K562 (cell line): ENCODE measurements around the gene CHST2. TPM values are rescaled to one million over a fixed set of nuclear protein-coding genes. Genes with fewer than 3 reads are reported as not detected.
A peak's percentile ranks its signal among the peaks of the same experiment; 100 is the strongest.

Experiments
- ATAC-seq: fragments of 200-7000 bp; cut with Tn5 transposase; 3 replicates; pipeline ENCODE4 v1.9.1; 2020; ENCODE audit warnings: moderate library complexity
- BruUV-seq: library from RNA; stranded (reverse); fragments of 400-500 nt; replicated peaks from 2 replicates; lab custom pipeline; 2021; lab: Mats Ljungman, UMichigan
- CTCF ChIA-PET: fragments of 300-600 bp; formaldehyde crosslinking; extraction: SDS; loops from one replicate; lab custom pipeline; 2021; ENCODE audit warnings: low intra/inter-chr PET ratio; lab: Yijun Ruan, JAX
- POLR2A ChIA-PET: fragments of 300-600, 350-650 bp; sonication (Branson Sonifier 250); formaldehyde crosslinking; extraction: SDS; loops from one replicate; lab custom pipeline; 2021; ENCODE audit warnings: antibody characterized with exemption, inconsistent platforms; lab: Yijun Ruan, JAX
- DNase-seq, 4 experiments: peaks; one replicate each; pipeline versions ENCODE4 v3.0.0 to v3.0.0-alpha.2; 2011 to 2018; ENCODE audit warnings: low spot score in 3 of 4, mixed read lengths in 3 of 4; ENCODE audit errors: extremely low read depth in 1 of 4
- FAIRE-seq: peaks from 2 replicates; lab custom pipeline; 2011; peaks lifted over from hg19 to GRCh38; lab: Jason Lieb, UNC
- H2AFZ ChIP-seq: 2 replicates; pipeline ENCODE4 v1.6.0; 2011; ENCODE audit warnings: low read depth, low read length, control low read depth, inconsistent platforms
- H3K27ac ChIP-seq: fragments of 200-600 bp; 3 replicates; pipeline ENCODE4 v1.8.0; 2011; ENCODE audit warnings: low read depth, mild to moderate bottlenecking, control low read depth, inconsistent platforms, low read length, moderate library complexity, mixed read lengths; ENCODE audit errors: extremely low read depth
- H3K27me3 ChIP-seq, 2 experiments: fragments of 300-600 bp in 1 of 2; 2 replicates in 1 of 2; 3 replicates in 1 of 2; pipeline versions ENCODE4 v1.6.0 to v1.8.0; 2011; ENCODE audit warnings: inconsistent platforms in 2 of 2, low read length in 2 of 2, mild to moderate bottlenecking in 1 of 2, mixed read lengths in 1 of 2, moderate library complexity in 1 of 2; ENCODE audit not compliant: control insufficient read depth in 2 of 2, insufficient read depth in 2 of 2
- H3K36me3 ChIP-seq: fragments of 300-600 bp; 3 replicates; pipeline ENCODE4 v1.8.0; 2011; ENCODE audit warnings: mild to moderate bottlenecking, low read length, inconsistent platforms; ENCODE audit not compliant: control insufficient read depth, insufficient read depth
- H3K4me1 ChIP-seq, 2 experiments: fragments of 200-600 bp in 1 of 2; replicated peaks in 1 of 2; 2 replicates in 1 of 2; 3 replicates in 1 of 2; pipeline versions ENCODE4 v1.5.1 to v1.8.0; 2011; ENCODE audit warnings: inconsistent platforms in 2 of 2, low read length in 2 of 2, mild to moderate bottlenecking in 1 of 2, mixed read lengths in 1 of 2, moderate library complexity in 1 of 2; ENCODE audit not compliant: control insufficient read depth in 2 of 2, insufficient read depth in 2 of 2
- H3K4me2 ChIP-seq: 2 replicates; pipeline ENCODE4 v1.6.1; 2011; ENCODE audit warnings: low read length, control low read depth, inconsistent platforms, mixed read lengths; ENCODE audit not compliant: insufficient read depth
- H3K4me3 ChIP-seq: fragments of 200-600 bp; sonication (generic), shearing (Covaris generic); 2 replicates; pipeline ENCODE4 v1.5.1; 2016; ENCODE audit warnings: control low read depth, inconsistent platforms
- H3K79me2 ChIP-seq: fragments of 200-600 bp; 3 replicates; pipeline ENCODE4 v1.8.0; 2011; ENCODE audit warnings: low read length, inconsistent platforms; ENCODE audit not compliant: control insufficient read depth, insufficient read depth
- H3K9ac ChIP-seq, 2 experiments: 2 replicates each; pipeline versions ENCODE4 v1.6.0 to v1.6.1; 2011; ENCODE audit warnings: low read depth in 2 of 2, low read length in 2 of 2, control low read depth in 1 of 2, inconsistent platforms in 1 of 2, mild to moderate bottlenecking in 1 of 2, mixed read lengths in 1 of 2; ENCODE audit not compliant: insufficient read depth in 1 of 2
- H3K9me1 ChIP-seq: one replicate; pipeline ENCODE4 v1.6.0; 2011; ENCODE audit warnings: inconsistent platforms, mild to moderate bottlenecking, low read length, moderate library complexity; ENCODE audit not compliant: control insufficient read depth, insufficient read depth
- H3K9me3 ChIP-seq: replicated peaks from 2 replicates; pipeline ENCODE4 v1.5.1; 2011; ENCODE audit warnings: low read depth, low read length, inconsistent platforms; ENCODE audit not compliant: control insufficient read depth, insufficient read depth
- H4K20me1 ChIP-seq: replicated peaks from 2 replicates; pipeline ENCODE4 v1.6.1; 2011; ENCODE audit warnings: low read length, inconsistent platforms, mixed read lengths; ENCODE audit not compliant: control insufficient read depth, insufficient read depth
- ATF1 ChIP-seq, 2 experiments: fragments of 450-650 bp in 1 of 2; IDR thresholded peaks; 2 replicates each; pipeline ENCODE4 v1.6.1; 2016; ENCODE audit warnings: missing compliant biosample characterization in 1 of 2, missing genetic modification characterization in 1 of 2
- CBX8 ChIP-seq: fragments of 200-600 bp; sonication (generic); IDR thresholded peaks from 2 replicates; pipeline ENCODE4 v1.6.1; 2012; ENCODE audit warnings: borderline replicate concordance, mixed run types, low read depth, mild to moderate bottlenecking, moderate library complexity, mixed read lengths, low read length, control low read depth, inconsistent platforms; ENCODE audit not compliant: poor library complexity, severe bottlenecking; ENCODE audit errors: extremely low read depth
- CHD1 ChIP-seq: fragments of 200-600 bp; sonication (generic); IDR thresholded peaks from one replicate; pipeline ENCODE4 v1.6.1; 2012; ENCODE audit warnings: mild to moderate bottlenecking, moderate library complexity, low read length, inconsistent platforms
- HLTF ChIP-seq: fragments of 450-650 bp; IDR thresholded peaks from 2 replicates; pipeline ENCODE4 v1.6.1; 2016
- IRF1 ChIP-seq: sonication (generic); formaldehyde crosslinking; IDR thresholded peaks from 2 replicates; pipeline ENCODE4 v1.8.0; 2022; ENCODE audit warnings: missing genetic modification reagents, mild to moderate bottlenecking, borderline replicate concordance
- NBN ChIP-seq: fragments of 450-650 bp; IDR thresholded peaks from 2 replicates; pipeline ENCODE4 v1.6.1; 2016; ENCODE audit warnings: low read depth, mild to moderate bottlenecking
- NFIC ChIP-seq: fragments of 450-650 bp; IDR thresholded peaks from 2 replicates; pipeline ENCODE4 v1.6.1; 2017; ENCODE audit warnings: mild to moderate bottlenecking, inconsistent platforms
- NFIX ChIP-seq: fragments of 250-450 bp; sonication (Bioruptor Pico); IDR thresholded peaks from 2 replicates; pipeline ENCODE4 v1.4.0; 2020; ENCODE audit warnings: low read depth, mild to moderate bottlenecking, moderate library complexity
- PBX2 ChIP-seq, 2 experiments: IDR thresholded peaks in 1 of 2; conservative IDR thresholded peaks in 1 of 2; 2 replicates each; pipeline ENCODE4 v1.6.1; 2016; ENCODE audit warnings: low read depth in 2 of 2, mild to moderate bottlenecking in 1 of 2, missing compliant biosample characterization in 1 of 2, missing genetic modification characterization in 1 of 2, moderate library complexity in 1 of 2
- RBM17 ChIP-seq: fragments of 200-400 bp; formaldehyde crosslinking; IDR thresholded peaks from 2 replicates; pipeline ENCODE4 v1.6.1; 2017; ENCODE audit warnings: low read depth, mild to moderate bottlenecking, low read length, borderline replicate concordance
- TCF3 ChIP-seq: sonication (generic); formaldehyde crosslinking; IDR thresholded peaks from 2 replicates; pipeline ENCODE4 v1.4.0; 2020; ENCODE audit warnings: mild to moderate bottlenecking, missing genetic modification reagents
- WHSC1 ChIP-seq: IDR thresholded peaks from one replicate; pipeline ENCODE4 v1.6.1; 2012; ENCODE audit warnings: low read length, control low read depth, inconsistent platforms
- ZBED1 ChIP-seq: IDR thresholded peaks from 2 replicates; pipeline ENCODE4 v1.6.1; 2014
- ZEB2 ChIP-seq: fragments of 450-650 bp; IDR thresholded peaks from 2 replicates; pipeline ENCODE4 v1.6.1; 2016
- ZNF217 ChIP-seq: sonication (generic); formaldehyde crosslinking; IDR thresholded peaks from 2 replicates; pipeline ENCODE4 v1.8.0; 2022; ENCODE audit warnings: mild to moderate bottlenecking, missing genetic modification reagents
- ZNF449 ChIP-seq: fragments of 250-450 bp; sonication (Bioruptor Pico); IDR thresholded peaks from 2 replicates; pipeline ENCODE4 v1.8.0; 2022; ENCODE audit warnings: moderate library complexity, mild to moderate bottlenecking, inconsistent platforms
- whole genome bisulfite sequencing: fragments of 100-300 bp; shearing (Covaris generic); methylation state at CpG from one replicate; pipeline ENCODE4 v1.1.6; 2016; ENCODE audit warnings: low coverage, mixed read lengths; ENCODE audit not compliant: insufficient coverage; ENCODE audit errors: missing lambda C conversion rate; 5-methylcytosine and 5-hydroxymethylcytosine counted together
- in situ Hi-C: fragments of 300-500 bp; cut with MboI; formaldehyde crosslinking; loops from 4 replicates; pipeline ENCODE4 v1.15.0; 2018; ENCODE audit warnings: inconsistent platforms, mixed read lengths
- intact Hi-C: fragments of 100-400 bp; cut with micrococcal nuclease; formaldehyde crosslinking; loops from 2 replicates; pipeline ENCODE4 v1.14.2; 2022
- polyA plus RNA-seq, 8 experiments: library from polyadenylated mRNA; depleted of rRNA in 4 of 8; stranded (reverse) in 5 of 8; unstranded in 3 of 8; fragments of >200 nt; fragmentation: Nextera tagmentation in 2 of 8; fragmentation: Illumina TruSeq in 1 of 8; extraction: Ambion mirVana in 2 of 8; extraction: Trizol in 1 of 8; gene quantifications; 2 replicates each; pipeline versions ENCODE4 v1.2.1 to v1.2.3, GENCODE V29; 2011 to 2014; ENCODE audit warnings: inconsistent platforms in 1 of 8, missing spikeins in 1 of 8
- total RNA-seq, 7 experiments: library from RNA; depleted of rRNA in 6 of 7; stranded (reverse); fragments of >200 nt in 6 of 7; fragmentation: Illumina TruSeq in 2 of 7; extraction: Trizol in 2 of 7; gene quantifications; 2 replicates each; pipeline versions ENCODE4 v1.2.1 to v1.2.3, GENCODE V29; 2011 to 2021; ENCODE audit warnings: low replicate concordance in 1 of 7

The CHST2 gene
- total and polyA plus RNA-seq, 9 of the 15 experiments (the other 6 are each of a cell fraction or from before 2014, with no cell fraction given): 3.4 to 60.3 (median 13.9) TPM

- no peaks in the 10 kb centered on the region for H3K36me3 ChIP-seq
- ATAC-seq: peak; percentile 27; the same call in 1 of the 3 replicates
- no peak overlapping the region for H3K4me2 ChIP-seq
- peak; percentile 42 for FAIRE-seq
- TF ChIP-seq NBN: no peak
- peak; percentile 94 for TF ChIP-seq NFIC
- no peak for TF ChIP-seq CBX8
- peak; percentile 69 for TF ChIP-seq NFIX
- no peak for TF ChIP-seq ZEB2
- no peak for TF ChIP-seq IRF1 (CRISPR knock-in tag)
- no peak for TF ChIP-seq PBX2 (CRISPR knock-in tag; IDR thresholded peaks at IDR 0.05; ENCODE audit: low read depth)
- no peak for TF ChIP-seq PBX2 (tag; conservative IDR thresholded peaks at IDR 0.05; ENCODE audit: low read depth)
- no peak for TF ChIP-seq TCF3 (CRISPR knock-in tag)
- no peak for TF ChIP-seq RBM17
- TF ChIP-seq WHSC1: no peak
- TF ChIP-seq ZBED1: no peak
- TF ChIP-seq CHD1: no peak
- TF ChIP-seq HLTF: no peak
- TF ChIP-seq ZNF217: no peak
- no peak for TF ChIP-seq ATF1 (CRISPR knock-in tag; IDR thresholded peaks at IDR 0.05)
- TF ChIP-seq ATF1 (tag; IDR thresholded peaks at IDR 0.05): no peak
- no peak for TF ChIP-seq ZNF449 (CRISPR knock-in tag)
- no peak overlapping the region for H3K27ac ChIP-seq
- no peaks in the 10 kb centered on the region for H3K9me1 ChIP-seq
- intact Hi-C loops: no loop called here
- no peaks in the 10 kb centered on the region for H3K79me2 ChIP-seq
- CTCF ChIA-PET: interaction anchor here (0.6 kb wide), 1 partner anchor 150 kb away, joined by 3 read pairs; no protein-coding TSS in a partner anchor
- H3K4me3 ChIP-seq: no peak overlapping the region
- peak in 1 of 4 experiments; percentile 19 for DNase-seq
- H3K4me1 ChIP-seq: peaks cover 0 to 14% of the 10 kb centered on the region in 2 experiments; a peak in 3 of 5 replicates
- 0% methylated on average over 1 of the region's 1 CpG for WGBS
- H3K27me3 ChIP-seq: no peaks in the 10 kb centered on the region
- H4K20me1 ChIP-seq: no peaks in the 10 kb centered on the region
- H2AFZ ChIP-seq: no peak overlapping the region
- BruUV-seq: no TSS peak
- no peak overlapping the region for H3K9ac ChIP-seq
- no peaks in the 10 kb centered on the region for H3K9me3 ChIP-seq
- in situ Hi-C loops: no loop called here
- POLR2A ChIA-PET: interaction anchor here (1.3 to 3.5 kb wide), 2 partner anchors 9 to 31 kb away, joined by 3 to 18 read pairs; no protein-coding TSS in a partner anchor
These were observed 14.9 kb downstream of the CHST2 start for GRCh38 chr3:143134471-143134870.
